H1 (cell line): Measurements from ENCODE around the gene RASAL1.

Source experiments
- JUN ChIP-seq: IDR thresholded peaks from 2 replicates; pipeline ENCODE4 v1.6.1; 2011; ENCODE audit warnings: low read depth, mild to moderate bottlenecking, improper control_type of control experiment, low read length
- KDM5A ChIP-seq: fragments of 200-600 bp; IDR thresholded peaks from 2 replicates; pipeline ENCODE4 v1.7.1; 2012; ENCODE audit warnings: mild to moderate bottlenecking, low read length, inconsistent platforms, mixed read lengths
- POLR2A ChIP-seq, 2 experiments: IDR thresholded peaks; 1 replicate in 1 of 2; 2 replicates in 1 of 2; pipeline ENCODE4 v1.6.1; 2011; ENCODE audit warnings: low read depth in 2 of 2, low read length in 2 of 2, mild to moderate bottlenecking in 2 of 2; ENCODE audit errors: control extremely low read depth in 1 of 2
- RAD21 ChIP-seq, 2 experiments: IDR thresholded peaks in 1 of 2; conservative IDR thresholded peaks in 1 of 2; 2 replicates each; pipeline ENCODE4 v1.6.1; 2011; ENCODE audit warnings: low read depth in 2 of 2, low read length in 2 of 2, improper control_type of control experiment in 1 of 2, inconsistent platforms in 1 of 2, mild to moderate bottlenecking in 1 of 2, moderate library complexity in 1 of 2
- RNF2 ChIP-seq: fragments of 200-900, 300-1000 bp; sonication (generic); IDR thresholded peaks from 2 replicates; pipeline ENCODE4 v1.7.1; 2016; ENCODE audit warnings: borderline replicate concordance, low read depth, mild to moderate bottlenecking, antibody characterized with exemption, low read length; ENCODE audit not compliant: poor library complexity, severe bottlenecking; ENCODE audit errors: missing control alignments
- SIN3A ChIP-seq, 2 experiments: IDR thresholded peaks in 1 of 2; conservative IDR thresholded peaks in 1 of 2; 2 replicates each; pipeline ENCODE4 v1.6.1; 2011 to 2012; ENCODE audit warnings: low read length in 2 of 2, improper control_type of control experiment in 1 of 2, low read depth in 1 of 2, mild to moderate bottlenecking in 1 of 2
- SP1 ChIP-seq: IDR thresholded peaks from 2 replicates; pipeline ENCODE4 v1.6.1; 2011; ENCODE audit warnings: low read depth, low read length
- TF ChIP-seq, protein P1 (sequence below), 3 experiments: IDR thresholded peaks; 1 replicate in 2 of 3; 2 replicates in 1 of 3; pipeline versions ENCODE4 v1.5.1 to v1.6.1; 2011; ENCODE audit warnings: low read length in 3 of 3, mild to moderate bottlenecking in 3 of 3, inconsistent platforms in 2 of 3, low read depth in 1 of 3, moderate library complexity in 1 of 3; ENCODE audit not compliant: insufficient read depth in 1 of 3; ENCODE audit errors: control extremely low read depth in 1 of 3

DNA sequence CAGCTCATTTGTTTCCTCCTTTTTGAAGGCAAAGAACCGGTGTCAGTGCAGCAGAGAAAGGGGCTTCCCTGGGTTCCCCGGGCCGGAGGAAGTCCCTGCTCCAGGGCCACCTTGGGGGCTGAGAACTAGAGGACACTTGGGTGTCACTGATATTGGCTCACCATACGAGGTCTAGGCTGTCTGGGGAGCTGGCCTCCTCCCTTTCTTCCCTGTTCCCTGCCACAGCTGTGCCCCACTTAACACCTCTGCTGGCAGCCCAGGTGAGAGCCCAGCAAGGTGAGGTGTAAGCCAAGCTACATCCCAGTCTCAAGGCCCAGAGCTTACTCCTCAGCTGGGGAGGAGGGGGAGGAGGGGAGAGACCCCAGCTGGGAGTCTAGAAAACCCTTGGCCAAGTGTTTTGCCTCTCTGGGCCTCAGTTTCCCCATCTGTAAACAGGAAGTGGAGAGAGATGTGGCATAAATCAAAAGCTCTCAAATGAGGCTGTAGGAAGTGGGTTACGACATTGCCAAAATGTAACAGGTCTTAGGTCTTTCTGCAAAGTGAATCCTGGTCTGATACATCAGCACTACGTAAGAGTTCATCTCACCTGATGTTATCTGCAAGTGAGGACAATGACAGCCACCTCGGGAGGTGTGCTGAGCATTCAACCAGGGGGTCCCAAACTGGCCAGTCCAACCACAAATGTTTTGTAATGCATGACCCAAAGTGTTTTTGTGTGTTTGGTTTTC, 25.5 kb downstream of the RASAL1 start:
- TF ChIP-seq SIN3A (conservative IDR thresholded peaks at IDR 0.05 in 1 of 2, IDR thresholded peaks at IDR 0.05 in 1 of 2; ENCODE audit: low read depth in 1 of 2, low read length in 2 of 2) (no peak), RNF2 (no peak), RAD21 (IDR thresholded peaks at IDR 0.05 in 1 of 2, conservative IDR thresholded peaks at IDR 0.05 in 1 of 2; ENCODE audit: low read depth in 2 of 2, low read length in 2 of 2) (no peak), KDM5A (no peak), JUN (no peak), SP1 (no peak), POLR2A (IDR thresholded peaks at IDR 0.05; ENCODE audit: control extremely low read depth in 1 of 2, low read depth in 2 of 2, low read length in 2 of 2) (no peak)
- TF ChIP-seq, protein P1, sequence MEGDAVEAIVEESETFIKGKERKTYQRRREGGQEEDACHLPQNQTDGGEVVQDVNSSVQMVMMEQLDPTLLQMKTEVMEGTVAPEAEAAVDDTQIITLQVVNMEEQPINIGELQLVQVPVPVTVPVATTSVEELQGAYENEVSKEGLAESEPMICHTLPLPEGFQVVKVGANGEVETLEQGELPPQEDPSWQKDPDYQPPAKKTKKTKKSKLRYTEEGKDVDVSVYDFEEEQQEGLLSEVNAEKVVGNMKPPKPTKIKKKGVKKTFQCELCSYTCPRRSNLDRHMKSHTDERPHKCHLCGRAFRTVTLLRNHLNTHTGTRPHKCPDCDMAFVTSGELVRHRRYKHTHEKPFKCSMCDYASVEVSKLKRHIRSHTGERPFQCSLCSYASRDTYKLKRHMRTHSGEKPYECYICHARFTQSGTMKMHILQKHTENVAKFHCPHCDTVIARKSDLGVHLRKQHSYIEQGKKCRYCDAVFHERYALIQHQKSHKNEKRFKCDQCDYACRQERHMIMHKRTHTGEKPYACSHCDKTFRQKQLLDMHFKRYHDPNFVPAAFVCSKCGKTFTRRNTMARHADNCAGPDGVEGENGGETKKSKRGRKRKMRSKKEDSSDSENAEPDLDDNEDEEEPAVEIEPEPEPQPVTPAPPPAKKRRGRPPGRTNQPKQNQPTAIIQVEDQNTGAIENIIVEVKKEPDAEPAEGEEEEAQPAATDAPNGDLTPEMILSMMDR (IDR thresholded peaks at IDR 0.05; ENCODE audit: control extremely low read depth in 1 of 3, insufficient read depth in 1 of 3, low read depth in 1 of 3, low read length in 3 of 3): no peak
